Measurements from ENCODE around the gene XIRP1.
"Not testable (repeated sequence)": the region's sequence is repeated elsewhere in the genome, so short reads cannot be mapped to it uniquely, and the experiment has no call there.

XIRP1 gene

GRCh38 chr3:39228496-39228895 lies 36.1 kb upstream of the XIRP1 start:
- no peak for DNase-seq
- Histone ChIP-seq H3K4me3 (ENCODE audit: low read depth, low read length) (no peak overlapping the region), H3K9me3 (no peaks in the 10 kb centered on the region), H3K4me1 (no peaks in the 10 kb centered on the region), H3K36me3 (no peaks in the 10 kb centered on the region), H3K27me3 (peaks cover 3% of the 10 kb centered on the region; the same call in 1 of the 2 replicates)
- TF ChIP-seq CTCF (IDR thresholded peaks at IDR 0.05; ENCODE audit: low read depth, low read length), result no peak

- not testable (repeated sequence) for H3K4me3 ChIP-seq (ENCODE audit: low read depth, low read length); H3K36me3 ChIP-seq; H3K9me3 ChIP-seq; DNase-seq; H3K4me1 ChIP-seq; H3K27me3 ChIP-seq
Observed at GRCh38 chr3:39227596-39227995, 35.2 kb upstream of the XIRP1 start.

- H3K36me3 ChIP-seq, result no peaks in the 10 kb centered on the region
- TF ChIP-seq CTCF (IDR thresholded peaks at IDR 0.05; ENCODE audit: low read depth, low read length), result no peak
- H3K27me3 ChIP-seq, result peaks cover 3% of the 10 kb centered on the region; the same call in 1 of the 2 replicates
- H3K9me3 ChIP-seq, result no peaks in the 10 kb centered on the region
- DNase-seq, result no peak
- H3K4me3 ChIP-seq (ENCODE audit: low read depth, low read length), result no peak overlapping the region
- H3K4me1 ChIP-seq, result no peaks in the 10 kb centered on the region
Observed at GRCh38 chr3:39226106-39226741, 33.8 kb upstream of the XIRP1 start.

- Histone ChIP-seq H3K4me1 (no peaks in the 10 kb centered on the region), H3K9me3 (no peaks in the 10 kb centered on the region), H3K4me3 (ENCODE audit: low read depth, low read length) (no peak overlapping the region), H3K36me3 (no peaks in the 10 kb centered on the region), H3K27me3 (peaks cover 3% of the 10 kb centered on the region; the same call in 1 of the 2 replicates)
- TF ChIP-seq CTCF (IDR thresholded peaks at IDR 0.05; ENCODE audit: low read depth, low read length), result no peak
- no peak for DNase-seq
Observed at GRCh38 chr3:39224288-39224687, 31.9 kb upstream of the XIRP1 start.

- Histone ChIP-seq H3K36me3 (no peaks in the 10 kb centered on the region), H3K4me3 (ENCODE audit: low read depth, low read length) (no peak overlapping the region), H3K9me3 (no peaks in the 10 kb centered on the region), H3K4me1 (no peaks in the 10 kb centered on the region), H3K27me3 (peaks cover 3% of the 10 kb centered on the region; the same call in 1 of the 2 replicates)
- no peak for TF ChIP-seq CTCF (IDR thresholded peaks at IDR 0.05; ENCODE audit: low read depth, low read length)
- DNase-seq, result no peak
Observed at GRCh38 chr3:39222939-39223338, 30.5 kb upstream of the XIRP1 start.

GRCh38 chr3:39222462-39222861 lies 30.1 kb upstream of the XIRP1 start:
- no peak overlapping the region for H3K4me3 ChIP-seq (ENCODE audit: low read depth, low read length)
- H3K36me3 ChIP-seq, result no peaks in the 10 kb centered on the region
- DNase-seq, result no peak
- no peaks in the 10 kb centered on the region for H3K9me3 ChIP-seq
- no peak for TF ChIP-seq CTCF (IDR thresholded peaks at IDR 0.05; ENCODE audit: low read depth, low read length)
- H3K27me3 ChIP-seq, result peaks cover 3% of the 10 kb centered on the region; the same call in 1 of the 2 replicates
- H3K4me1 ChIP-seq, result no peaks in the 10 kb centered on the region

All from BE2C (cell line).